Ovary (tissue), 9 donors: ENCODE data around the gene CCL24. TPM values are rescaled to one million over a fixed set of nuclear protein-coding genes. Genes with fewer than 3 reads are reported as not detected.
"Not testable (repeated sequence)": the region's sequence is repeated elsewhere in the genome, so short reads cannot be mapped to it uniquely, and the experiment has no call there.

Experiments
- DNase-seq, 5 donors: peaks; one replicate each; pipeline ENCODE4 v3.0.0-alpha.2; 2019 to 2020
- H3K27ac ChIP-seq, 2 donors: fragments of 200-600 bp; one replicate each; pipeline versions ENCODE4 v1.5.1 to v1.8.0; 2019 to 2022
- H3K27me3 ChIP-seq: fragments of 200-600 bp; one replicate; pipeline ENCODE4 v1.8.0; 2022
- H3K36me3 ChIP-seq: fragments of 200-600 bp; sonication (generic); one replicate; pipeline ENCODE4 v1.5.1; 2019
- H3K4me1 ChIP-seq: one replicate; pipeline ENCODE4 v1.8.1; 2013; ENCODE audit warnings: mild to moderate bottlenecking, moderate library complexity; ENCODE audit not compliant: insufficient read depth
- H3K4me3 ChIP-seq: fragments of 200-600 bp; sonication (generic); one replicate; pipeline ENCODE4 v1.5.1; 2017
- H3K9me3 ChIP-seq, 2 donors: fragments of 200-600 bp in 1 of 2; sonication (generic) in 1 of 2; one replicate each; pipeline versions ENCODE4 v1.5.1 to v1.8.1; 2013 to 2019; ENCODE audit warnings: mild to moderate bottlenecking in 1 of 2, moderate library complexity in 1 of 2
- EP300 ChIP-seq: sonication (generic); formaldehyde crosslinking; IDR thresholded peaks from one replicate; pipeline ENCODE4 v1.6.1; 2017; ENCODE audit warnings: antibody characterized with exemption
- POLR2A ChIP-seq: fragments of 450-650 bp; IDR thresholded peaks from one replicate; pipeline ENCODE4 v1.6.1; 2017; ENCODE audit warnings: antibody characterized with exemption, mild to moderate bottlenecking, moderate library complexity
- WGBS, 3 donors: extraction: QIAGEN DNeasy Blood & Tissue Kit in 1 of 3; methylation state at CpG; one replicate each; pipeline versions ENCODE4 v1.1.5 to v1.1.7; 2013 to 2017; 5-methylcytosine and 5-hydroxymethylcytosine counted together
- intact Hi-C, 4 donors: fragments of 100-400 bp; cut with DNase I; formaldehyde crosslinking; loops; one replicate each; pipeline versions ENCODE4 v1.11.0 to v1.15.1; 2022 to 2023
- polyA plus RNA-seq, 2 donors: library from polyadenylated mRNA; stranded (reverse); fragments of 200-250 nt in 1 of 2; fragments of 350-450 nt in 1 of 2; fragmentation: Illumina TruSeq in 1 of 2; extraction: RNeasy Lipid Tissue Mini Kit (QIAGEN cat#74804) in 1 of 2; gene quantifications; one replicate each; pipeline ENCODE4 v1.2.3, GENCODE V29; 2013 to 2014
- total RNA-seq, 7 donors: library from RNA; depleted of rRNA in 2 of 7; stranded (reverse); fragments of >200 nt in 2 of 7; fragmentation: NEBNext Ultra II Directional in 3 of 7; extraction: Animal tissue kit (Norgen Biotek cat#: 25700) in 3 of 7; gene quantifications; one replicate each; pipeline versions ENCODE4 v1.1.0 to v1.2.4, GENCODE V29; 2016 to 2023
- TF ChIP-seq, protein P1 (sequence below), 3 donors: fragments of 450-650 bp in 2 of 3; fragments of 200-600 bp in 1 of 3; IDR thresholded peaks; one replicate each; pipeline versions ENCODE4 v1.5.1 to v1.8.0; 2016 to 2022; ENCODE audit warnings: antibody characterized with exemption in 3 of 3, mild to moderate bottlenecking in 1 of 3
- donor health status: DM: no; HTN: no; CAD: no; lungs with moderate emphysema.
- donor health status: DM: no; HTN: no; CAD: no.
- donor health status: Bipolar disorder and iron deficiency.
- donor health status: DM: yes; HTN: yes; CAD: no.
- donor health status: DM: no; HTN: no; CAD: no.
- donor health status: DM: yes; HTN: yes; CAD: no.

CCL24 gene
- total and polyA plus RNA-seq, 9 donors, result 0.45 to 1.1 (median 0.48) TPM; not detected in 6

DNA sequence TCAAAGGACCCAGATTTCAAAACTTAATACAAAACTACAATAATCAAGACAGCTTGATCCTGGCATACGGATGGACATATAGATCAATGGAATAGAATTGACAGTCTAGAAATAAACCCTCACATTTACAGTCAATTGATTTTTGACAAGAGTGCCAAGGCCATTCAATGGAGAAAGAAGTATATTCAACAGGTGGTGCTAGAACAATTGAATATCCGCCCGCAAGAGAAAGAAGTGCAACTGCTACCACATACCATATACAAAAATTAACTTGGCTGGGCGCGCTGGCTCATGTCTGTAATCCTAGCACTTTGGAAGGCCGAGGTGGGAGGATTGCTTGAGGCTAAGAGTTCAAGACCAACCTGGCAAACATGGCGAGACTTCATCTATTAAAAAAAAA is 23.2 kb upstream of the CCL24 start:
- no peaks in the 10 kb centered on the region for H3K27me3 ChIP-seq
- DNase-seq, result no peak
- intact Hi-C loops, result no loop called here

DNA sequence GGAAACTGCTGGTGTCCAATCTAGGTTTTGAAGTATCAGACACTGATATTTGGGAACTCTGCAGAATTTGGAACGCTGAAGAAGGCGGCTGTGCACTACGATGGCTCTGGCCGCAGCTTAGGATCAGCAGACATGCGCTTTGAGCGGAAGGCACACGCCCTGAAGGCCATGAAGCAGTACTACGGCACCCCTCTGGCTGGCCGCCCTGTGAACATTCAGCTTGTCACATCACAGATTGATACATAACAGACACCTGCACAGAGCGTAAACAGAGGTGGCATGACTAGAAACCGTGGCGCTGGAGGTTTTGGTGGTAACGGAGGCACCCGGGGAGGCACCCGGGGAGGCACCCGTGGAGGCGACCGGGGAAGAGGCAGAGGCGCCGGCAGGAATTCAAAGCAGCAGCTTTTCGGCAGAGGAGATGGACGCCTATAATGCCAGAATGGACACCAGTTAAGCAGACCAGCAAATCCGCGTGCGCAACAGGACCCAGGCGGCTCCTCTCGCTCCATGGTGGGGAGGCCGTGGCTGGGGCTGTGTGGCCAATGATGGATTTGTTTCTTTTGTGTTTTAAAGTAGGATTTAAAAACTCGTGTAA is 22.2 kb upstream of the CCL24 start:
- H3K27me3 ChIP-seq, result no peaks in the 10 kb centered on the region

More for the DNA sequence above, 23.2 kb upstream of the CCL24 start:
- 92 to 93% (median 92%) methylated on average over 7 of the region's 7 CpGs for WGBS, 3 donors
- Histone ChIP-seq H3K36me3 (no peaks in the 10 kb centered on the region), H3K4me3 (no peak overlapping the region), H3K4me1 (no peaks in the 10 kb centered on the region), H3K27ac (no peak overlapping the region), H3K9me3 (no peaks in the 10 kb centered on the region)
- TF ChIP-seq EP300, result no peak
- TF ChIP-seq, protein P1, sequence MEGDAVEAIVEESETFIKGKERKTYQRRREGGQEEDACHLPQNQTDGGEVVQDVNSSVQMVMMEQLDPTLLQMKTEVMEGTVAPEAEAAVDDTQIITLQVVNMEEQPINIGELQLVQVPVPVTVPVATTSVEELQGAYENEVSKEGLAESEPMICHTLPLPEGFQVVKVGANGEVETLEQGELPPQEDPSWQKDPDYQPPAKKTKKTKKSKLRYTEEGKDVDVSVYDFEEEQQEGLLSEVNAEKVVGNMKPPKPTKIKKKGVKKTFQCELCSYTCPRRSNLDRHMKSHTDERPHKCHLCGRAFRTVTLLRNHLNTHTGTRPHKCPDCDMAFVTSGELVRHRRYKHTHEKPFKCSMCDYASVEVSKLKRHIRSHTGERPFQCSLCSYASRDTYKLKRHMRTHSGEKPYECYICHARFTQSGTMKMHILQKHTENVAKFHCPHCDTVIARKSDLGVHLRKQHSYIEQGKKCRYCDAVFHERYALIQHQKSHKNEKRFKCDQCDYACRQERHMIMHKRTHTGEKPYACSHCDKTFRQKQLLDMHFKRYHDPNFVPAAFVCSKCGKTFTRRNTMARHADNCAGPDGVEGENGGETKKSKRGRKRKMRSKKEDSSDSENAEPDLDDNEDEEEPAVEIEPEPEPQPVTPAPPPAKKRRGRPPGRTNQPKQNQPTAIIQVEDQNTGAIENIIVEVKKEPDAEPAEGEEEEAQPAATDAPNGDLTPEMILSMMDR (IDR thresholded peaks at IDR 0.05), result no peak
- TF ChIP-seq POLR2A, result no peak

DNA sequence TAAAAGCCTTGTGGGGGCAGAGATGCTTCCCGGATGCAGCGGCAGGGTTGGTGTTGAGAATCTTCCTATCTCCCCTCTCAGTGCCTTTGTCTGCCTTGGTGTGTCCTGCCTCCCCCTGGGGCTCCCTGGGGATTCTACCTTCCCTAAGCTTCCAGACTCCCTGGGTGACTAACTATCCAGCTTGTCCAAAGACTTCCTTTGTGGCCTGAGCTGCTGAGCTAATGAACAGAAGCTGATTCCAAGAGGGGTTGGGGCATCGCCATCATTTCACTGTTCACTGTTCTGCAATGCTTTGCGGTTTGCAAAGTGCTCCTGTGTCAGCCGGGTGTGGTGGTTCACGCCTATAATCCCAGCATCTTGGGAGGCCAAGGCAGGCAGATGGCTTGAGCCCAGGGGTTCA is 20.1 kb upstream of the CCL24 start:
- intact Hi-C loops, H3K9me3 ChIP-seq, H3K4me1 ChIP-seq, DNase-seq, H3K27me3 ChIP-seq, H3K4me3 ChIP-seq, H3K36me3 ChIP-seq, H3K27ac ChIP-seq: not testable (repeated sequence)
- 74 to 78% (median 74%) methylated on average over 6 of the region's 6 CpGs for WGBS, 3 donors

More for the DNA sequence above, 22.2 kb upstream of the CCL24 start:
- intact Hi-C loops, result no loop called here
- TF ChIP-seq, protein P1 (IDR thresholded peaks at IDR 0.05), result no peak
- TF ChIP-seq EP300 (no peak), POLR2A (no peak)
- H3K9me3 ChIP-seq, result no peaks in the 10 kb centered on the region
- no peak overlapping the region for H3K27ac ChIP-seq
- 89 to 90% (median 90%) methylated on average over 29 of the region's 29 CpGs for WGBS, 3 donors
- H3K4me1 ChIP-seq, result no peaks in the 10 kb centered on the region
- no peak for DNase-seq
- no peaks in the 10 kb centered on the region for H3K36me3 ChIP-seq
- H3K4me3 ChIP-seq, result no peak overlapping the region

DNA sequence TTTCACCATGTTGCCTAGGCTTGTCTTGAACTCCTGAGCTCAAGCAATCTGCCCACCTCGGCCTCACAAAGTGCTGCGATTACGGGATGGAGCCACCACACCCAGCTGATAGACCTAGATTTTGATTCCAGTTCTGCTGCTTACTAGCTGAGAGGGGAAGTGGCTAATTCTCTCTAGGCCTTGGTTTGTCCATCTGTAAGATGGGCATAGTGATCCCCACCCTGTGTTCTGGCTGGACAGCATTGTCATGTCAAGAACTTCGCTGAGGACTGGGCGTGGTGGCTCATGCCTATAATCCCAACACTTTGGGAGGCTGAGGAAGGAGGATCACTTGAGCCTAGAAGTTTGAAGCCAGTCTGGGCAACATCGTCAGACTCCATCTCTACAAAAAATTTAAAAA is 17.4 kb upstream of the CCL24 start:
- H3K4me3 ChIP-seq, result no peak overlapping the region
- TF ChIP-seq, protein P1 (IDR thresholded peaks at IDR 0.05), result no peak
- TF ChIP-seq POLR2A (no peak), EP300 (no peak)
- no peaks in the 10 kb centered on the region for H3K4me1 ChIP-seq
- H3K36me3 ChIP-seq, result no peaks in the 10 kb centered on the region
- DNase-seq, result no peak
- intact Hi-C loops, result no loop called here
- no peaks in the 10 kb centered on the region for H3K9me3 ChIP-seq
- no peak overlapping the region for H3K27ac ChIP-seq
- no peaks in the 10 kb centered on the region for H3K27me3 ChIP-seq
- 91 to 94% (median 93%) methylated on average over 6 of the region's 6 CpGs for WGBS, 3 donors

DNA sequence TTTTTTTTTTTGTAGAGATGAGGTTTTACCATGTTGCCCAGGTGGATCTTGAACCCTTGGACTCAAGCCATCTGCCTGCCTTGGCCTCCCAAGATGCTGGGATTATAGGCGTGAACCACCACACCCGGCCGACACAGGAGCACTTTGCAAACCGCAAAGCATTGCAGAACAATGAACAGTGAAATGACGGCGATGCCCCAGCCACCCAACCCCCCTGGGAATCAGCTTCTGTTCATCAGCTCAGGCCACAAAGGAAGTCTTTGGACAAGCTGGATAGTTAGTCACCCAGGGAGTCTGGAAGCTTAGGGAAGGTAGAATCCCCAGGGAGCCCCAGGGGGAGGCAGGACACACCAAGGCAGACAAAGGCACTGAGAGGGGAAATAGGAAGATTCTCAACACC is 16.1 kb upstream of the CCL24 start:
- H3K4me3 ChIP-seq, H3K27ac ChIP-seq, intact Hi-C loops, DNase-seq, H3K27me3 ChIP-seq, H3K9me3 ChIP-seq, H3K36me3 ChIP-seq, H3K4me1 ChIP-seq: not testable (repeated sequence)
- WGBS, 3 donors, result 87 to 94% (median 90%) methylated on average over 6 of the region's 6 CpGs
